Measurements from ENCODE around the gene TNRC6A.
"Not testable (repeated sequence)": the region's sequence is repeated elsewhere in the genome, so short reads cannot be mapped to it uniquely, and the experiment has no call there.

TNRC6A gene

DNA sequence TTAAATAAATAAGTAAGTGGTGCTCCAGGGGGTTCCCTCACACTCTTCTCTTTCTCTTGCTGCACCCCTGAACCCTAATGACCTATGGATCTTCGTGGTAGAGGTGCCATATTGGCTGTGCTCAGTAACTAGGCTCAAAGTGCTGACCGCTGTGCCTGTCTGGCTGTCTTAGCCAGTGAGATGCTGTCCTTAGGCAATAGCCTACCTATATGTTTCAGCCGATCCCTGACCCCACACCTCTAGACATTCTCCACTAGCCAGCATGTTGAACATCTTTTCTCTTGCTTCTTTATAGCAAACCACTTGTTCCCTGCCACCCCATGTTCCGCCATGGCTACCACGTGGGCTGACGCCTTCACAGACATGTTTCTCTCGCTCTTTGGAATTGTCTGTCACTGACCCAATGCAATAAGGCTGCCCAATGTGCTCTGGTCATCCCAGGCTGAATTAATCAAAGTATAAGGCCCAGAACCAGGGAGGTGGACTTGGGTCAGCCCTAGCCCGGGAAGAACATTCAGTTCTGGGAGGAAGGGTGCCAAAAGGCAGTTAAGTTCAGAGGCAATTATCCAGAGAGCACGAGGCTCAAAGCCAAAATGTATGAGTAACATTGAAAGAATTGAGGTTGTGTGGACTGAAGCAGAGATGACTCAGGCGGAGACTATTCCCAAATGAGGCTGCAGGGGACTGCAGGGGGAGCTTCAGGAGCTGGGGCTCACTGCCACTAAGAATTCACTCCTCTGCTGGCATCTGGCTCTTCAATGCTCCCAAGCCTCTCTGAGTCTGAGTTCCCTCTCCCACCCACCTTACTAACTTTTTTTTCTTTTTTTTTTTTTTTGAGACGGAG, 28.7 kb upstream of the TNRC6A start:
- H3K9me3 ChIP-seq (ENCODE audit: low read length), result no peaks in the 10 kb centered on the region
- no peaks in the 10 kb centered on the region for H3K4me1 ChIP-seq (ENCODE audit: insufficient read depth, low read length)
- H2AFZ ChIP-seq (ENCODE audit: low read depth, low read length), result no peak overlapping the region
- no peaks in the 10 kb centered on the region for H3K27me3 ChIP-seq (ENCODE audit: insufficient read depth, low read length)
- H3K36me3 ChIP-seq (ENCODE audit: insufficient read depth, low read length), result no peaks in the 10 kb centered on the region
- H3K4me3 ChIP-seq (ENCODE audit: low read length), result no peak overlapping the region

DNA sequence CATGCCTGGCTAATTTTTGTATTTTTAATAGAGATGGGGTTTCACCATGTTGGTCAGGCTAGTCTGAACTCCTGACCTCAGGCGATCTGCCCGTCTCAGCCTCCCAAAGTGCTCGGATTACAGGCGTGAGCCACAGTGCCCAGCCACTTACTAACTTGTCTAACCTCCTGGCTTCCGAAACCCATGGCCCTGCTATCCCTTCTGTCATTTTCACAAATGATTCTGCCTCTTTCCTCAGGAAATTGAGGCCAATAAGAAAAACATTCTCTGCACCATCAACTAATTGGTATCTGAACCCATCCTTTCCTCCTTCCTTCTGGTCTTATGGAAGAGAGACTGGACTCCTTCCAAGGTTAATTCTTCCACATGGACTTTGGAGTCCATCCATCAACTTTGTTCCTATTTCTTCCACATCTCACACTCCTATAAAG, 27.9 kb upstream of the TNRC6A start:
- Histone ChIP-seq H3K4me1 (ENCODE audit: insufficient read depth, low read length) (no peaks in the 10 kb centered on the region), H2AFZ (ENCODE audit: low read depth, low read length) (no peak overlapping the region), H3K36me3 (ENCODE audit: insufficient read depth, low read length) (no peaks in the 10 kb centered on the region), H3K4me3 (ENCODE audit: low read length) (no peak overlapping the region), H3K9me3 (ENCODE audit: low read length) (no peaks in the 10 kb centered on the region), H3K27me3 (ENCODE audit: insufficient read depth, low read length) (no peaks in the 10 kb centered on the region)

DNA sequence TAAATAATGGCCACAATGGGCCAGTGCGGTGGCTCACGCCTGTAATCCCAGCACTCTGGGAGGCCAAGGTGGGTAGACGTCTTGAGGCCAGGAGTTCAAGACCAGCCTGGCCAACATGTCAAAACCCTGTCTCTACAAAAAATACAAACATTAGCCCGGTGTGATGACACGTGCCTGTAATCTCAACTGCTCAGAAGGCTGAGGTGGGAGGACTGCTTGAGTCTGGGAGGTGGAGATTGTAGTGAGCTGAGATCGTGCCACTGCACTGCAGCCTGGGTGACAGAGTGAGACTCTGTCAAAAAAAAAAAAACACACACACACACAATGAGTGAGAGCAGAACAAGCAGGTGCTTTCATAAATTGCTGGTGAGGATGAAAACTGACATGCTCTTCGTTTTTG, 21.7 kb upstream of the TNRC6A start:
- not testable (repeated sequence) for H2AFZ ChIP-seq (ENCODE audit: low read depth, low read length); H3K27me3 ChIP-seq (ENCODE audit: insufficient read depth, low read length); H3K9me3 ChIP-seq (ENCODE audit: low read length); H3K4me3 ChIP-seq (ENCODE audit: low read length); H3K4me1 ChIP-seq (ENCODE audit: insufficient read depth, low read length); H3K36me3 ChIP-seq (ENCODE audit: insufficient read depth, low read length)

DNA sequence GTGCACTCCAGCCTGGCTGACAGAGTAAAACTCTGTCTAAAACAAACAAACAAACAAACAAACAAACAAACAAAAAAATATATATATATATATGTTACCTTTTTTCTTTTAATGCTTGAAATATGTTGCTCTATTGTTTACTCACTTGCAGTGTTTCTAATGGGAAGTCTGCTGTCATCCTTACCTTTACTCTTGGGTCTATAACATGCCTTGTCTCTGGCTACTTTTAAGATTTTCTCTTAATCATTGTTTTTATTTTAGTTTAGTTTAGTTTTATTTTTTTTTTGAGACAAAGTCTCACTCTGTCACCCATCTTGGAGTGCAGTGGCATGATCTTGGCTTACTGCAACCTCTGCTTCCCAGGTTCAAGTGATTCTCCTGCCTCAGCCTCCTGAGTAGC, 16.1 kb upstream of the TNRC6A start:
- Histone ChIP-seq H2AFZ (ENCODE audit: low read depth, low read length) (no peak overlapping the region), H3K4me1 (ENCODE audit: insufficient read depth, low read length) (no peaks in the 10 kb centered on the region), H3K9me3 (ENCODE audit: low read length) (no peaks in the 10 kb centered on the region), H3K36me3 (ENCODE audit: insufficient read depth, low read length) (no peaks in the 10 kb centered on the region), H3K27me3 (ENCODE audit: insufficient read depth, low read length) (no peaks in the 10 kb centered on the region), H3K4me3 (ENCODE audit: low read length) (no peak overlapping the region)

DNA sequence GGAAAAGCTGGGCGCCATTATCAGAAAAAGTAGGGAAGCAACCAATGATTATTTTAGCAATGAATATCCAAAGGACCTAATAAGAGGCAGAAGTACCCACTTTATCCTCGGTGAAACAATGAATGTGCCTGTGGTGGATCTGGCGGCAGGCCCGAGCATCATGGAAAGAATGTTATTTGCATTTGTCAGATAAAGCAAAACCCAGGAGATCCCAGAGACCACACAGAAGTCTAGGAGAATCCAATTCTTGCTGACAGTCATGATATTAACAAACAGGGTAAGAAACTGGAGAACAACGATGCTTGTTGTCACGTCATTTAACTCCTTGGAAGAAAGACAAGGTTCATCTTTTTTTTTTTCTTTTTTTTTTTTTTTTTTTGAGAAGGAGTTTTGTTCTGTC, 12.0 kb upstream of the TNRC6A start:
- no peaks in the 10 kb centered on the region for H3K27me3 ChIP-seq (ENCODE audit: insufficient read depth, low read length)
- no peaks in the 10 kb centered on the region for H3K36me3 ChIP-seq (ENCODE audit: insufficient read depth, low read length)
- no peak overlapping the region for H2AFZ ChIP-seq (ENCODE audit: low read depth, low read length)
- no peak overlapping the region for H3K4me3 ChIP-seq (ENCODE audit: low read length)
- no peaks in the 10 kb centered on the region for H3K4me1 ChIP-seq (ENCODE audit: insufficient read depth, low read length)
- H3K9me3 ChIP-seq (ENCODE audit: low read length), result no peaks in the 10 kb centered on the region

DNA sequence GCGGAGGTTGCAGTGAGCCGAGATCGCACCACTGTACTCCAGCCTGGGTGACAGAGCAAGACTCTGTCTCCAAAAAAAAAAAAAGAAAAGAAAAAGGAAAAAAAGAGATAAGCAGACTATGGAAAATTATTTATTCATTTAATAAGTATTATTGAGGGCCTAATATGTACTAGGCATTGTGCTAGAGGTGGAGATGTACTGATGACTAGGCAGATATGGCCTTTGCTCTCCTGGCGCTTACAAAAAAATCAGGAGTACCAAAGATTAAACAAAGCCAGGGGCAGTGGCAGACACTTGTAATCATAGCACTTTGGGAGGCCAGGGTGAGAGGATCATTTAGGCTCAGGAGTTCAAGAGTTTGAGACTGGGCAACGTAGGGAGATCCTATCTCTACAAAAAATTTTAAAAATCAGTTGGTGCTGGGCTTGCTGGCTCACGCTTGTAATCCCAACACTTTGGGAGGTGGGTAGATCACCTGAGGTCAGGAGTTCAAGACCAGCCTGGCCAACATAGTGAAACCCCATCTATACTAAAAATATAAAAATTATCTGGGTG, 10.4 kb upstream of the TNRC6A start:
- no peaks in the 10 kb centered on the region for H3K4me1 ChIP-seq (ENCODE audit: insufficient read depth, low read length)
- no peaks in the 10 kb centered on the region for H3K9me3 ChIP-seq (ENCODE audit: low read length)
- no peak overlapping the region for H2AFZ ChIP-seq (ENCODE audit: low read depth, low read length)
- no peak overlapping the region for H3K4me3 ChIP-seq (ENCODE audit: low read length)
- no peaks in the 10 kb centered on the region for H3K36me3 ChIP-seq (ENCODE audit: insufficient read depth, low read length)
- no peaks in the 10 kb centered on the region for H3K27me3 ChIP-seq (ENCODE audit: insufficient read depth, low read length)

DNA sequence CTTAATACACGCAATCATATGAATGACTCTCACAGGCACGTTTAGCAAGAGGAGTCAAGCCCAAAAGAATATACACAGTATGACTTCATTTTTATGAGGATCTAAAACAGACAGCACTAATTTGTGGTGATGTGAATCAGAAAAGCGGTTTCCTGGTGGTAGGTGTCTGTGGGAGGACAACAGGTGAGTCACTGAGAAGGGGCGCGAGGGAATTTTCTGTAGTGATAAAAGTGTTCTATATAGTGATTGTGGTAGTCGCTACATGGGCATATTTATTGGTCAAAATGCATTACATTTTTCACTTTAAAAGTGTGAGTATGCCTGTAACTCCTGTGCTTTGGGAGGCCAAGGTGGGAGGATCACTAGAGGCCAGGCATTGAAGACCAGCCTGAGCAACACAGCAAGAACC, 7.6 kb upstream of the TNRC6A start:
- Histone ChIP-seq H2AFZ (ENCODE audit: low read depth, low read length) (no peak overlapping the region), H3K9me3 (ENCODE audit: low read length) (no peaks in the 10 kb centered on the region)

DNA sequence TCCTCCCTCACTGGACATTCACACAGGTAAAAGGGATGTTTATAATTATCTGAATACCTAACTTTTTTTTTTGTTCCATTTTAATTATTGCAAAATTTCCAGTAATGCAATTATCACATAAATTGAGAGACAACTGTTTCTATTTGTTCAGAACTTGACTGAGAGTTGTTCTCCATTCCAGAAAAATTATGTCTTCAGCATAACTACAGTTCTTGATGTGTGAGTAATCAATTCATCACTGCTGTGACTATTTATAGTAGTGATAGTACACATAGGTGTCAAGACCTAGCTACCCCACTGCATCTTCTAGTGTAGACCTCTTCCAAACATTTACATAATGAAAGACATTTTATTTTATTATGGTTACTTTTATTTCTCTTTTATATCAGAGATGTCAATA, 5.8 kb upstream of the TNRC6A start:
- Histone ChIP-seq H3K4me3 (ENCODE audit: low read length) (no peak overlapping the region), H3K36me3 (ENCODE audit: insufficient read depth, low read length) (no peaks in the 10 kb centered on the region), H3K27me3 (ENCODE audit: insufficient read depth, low read length) (no peaks in the 10 kb centered on the region), H3K9me3 (ENCODE audit: low read length) (no peaks in the 10 kb centered on the region), H3K4me1 (ENCODE audit: insufficient read depth, low read length) (peaks cover 2% of the 10 kb centered on the region), H2AFZ (ENCODE audit: low read depth, low read length) (no peak overlapping the region)

More for the DNA sequence above, 7.6 kb upstream of the TNRC6A start:
- Histone ChIP-seq H3K4me1 (ENCODE audit: insufficient read depth, low read length) (no peaks in the 10 kb centered on the region), H3K36me3 (ENCODE audit: insufficient read depth, low read length) (no peaks in the 10 kb centered on the region), H3K27me3 (ENCODE audit: insufficient read depth, low read length) (no peaks in the 10 kb centered on the region), H3K4me3 (ENCODE audit: low read length) (no peak overlapping the region)

DNA sequence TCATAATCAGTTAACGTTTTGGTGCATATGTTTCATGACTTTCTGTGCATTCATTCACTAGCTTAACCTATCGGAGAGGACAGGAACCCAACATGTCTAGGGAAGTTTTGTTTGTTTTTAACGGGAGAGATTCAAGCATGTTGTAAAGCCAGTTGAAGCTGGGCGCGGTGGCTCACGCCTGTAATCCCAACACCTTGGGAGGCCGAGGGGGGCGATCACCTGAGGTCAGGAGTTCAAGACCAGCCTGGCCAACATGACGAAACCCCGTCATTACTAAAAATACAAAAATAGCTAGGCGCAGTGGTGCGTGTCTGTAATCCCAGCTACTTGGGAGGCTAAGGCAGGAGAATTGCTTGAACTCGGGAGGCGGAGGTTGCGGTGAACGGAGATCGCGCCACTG, 1.4 kb upstream of the TNRC6A start:
- peaks cover 22% of the 10 kb centered on the region for H3K4me1 ChIP-seq (ENCODE audit: insufficient read depth, low read length)
- no peaks in the 10 kb centered on the region for H3K27me3 ChIP-seq (ENCODE audit: insufficient read depth, low read length)
- no peak overlapping the region for H3K4me3 ChIP-seq (ENCODE audit: low read length)
- H2AFZ ChIP-seq (ENCODE audit: low read depth, low read length), result no peak overlapping the region
- peaks cover 13% of the 10 kb centered on the region for H3K36me3 ChIP-seq (ENCODE audit: insufficient read depth, low read length)
- H3K9me3 ChIP-seq (ENCODE audit: low read length), result no peaks in the 10 kb centered on the region

DNA sequence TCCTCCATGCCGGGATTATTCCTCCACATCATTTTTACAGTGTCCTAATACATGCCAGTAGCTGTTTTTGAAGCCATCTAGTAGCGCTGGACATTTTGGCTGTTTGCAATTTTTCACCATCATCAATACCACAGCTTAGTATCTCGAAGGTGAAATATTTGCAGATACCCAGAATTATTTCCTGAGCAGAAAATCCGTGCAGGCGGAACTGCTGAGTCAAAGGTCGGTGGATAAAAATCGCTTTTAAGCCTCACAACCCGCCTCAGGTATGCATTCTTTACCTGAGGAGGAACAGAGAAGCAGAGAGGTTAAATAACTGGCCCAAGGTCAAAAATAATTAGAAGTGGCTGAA, 584 bp upstream of the TNRC6A start:
- Histone ChIP-seq H3K36me3 (ENCODE audit: insufficient read depth, low read length) (peaks cover 22% of the 10 kb centered on the region), H3K27me3 (ENCODE audit: insufficient read depth, low read length) (no peaks in the 10 kb centered on the region), H3K9me3 (ENCODE audit: low read length) (no peaks in the 10 kb centered on the region), H3K4me3 (ENCODE audit: low read length) (peak overlapping the region; percentile 99), H3K4me1 (ENCODE audit: insufficient read depth, low read length) (peaks cover 22% of the 10 kb centered on the region), H2AFZ (ENCODE audit: low read depth, low read length) (peak overlapping the region; percentile 90)

DNA sequence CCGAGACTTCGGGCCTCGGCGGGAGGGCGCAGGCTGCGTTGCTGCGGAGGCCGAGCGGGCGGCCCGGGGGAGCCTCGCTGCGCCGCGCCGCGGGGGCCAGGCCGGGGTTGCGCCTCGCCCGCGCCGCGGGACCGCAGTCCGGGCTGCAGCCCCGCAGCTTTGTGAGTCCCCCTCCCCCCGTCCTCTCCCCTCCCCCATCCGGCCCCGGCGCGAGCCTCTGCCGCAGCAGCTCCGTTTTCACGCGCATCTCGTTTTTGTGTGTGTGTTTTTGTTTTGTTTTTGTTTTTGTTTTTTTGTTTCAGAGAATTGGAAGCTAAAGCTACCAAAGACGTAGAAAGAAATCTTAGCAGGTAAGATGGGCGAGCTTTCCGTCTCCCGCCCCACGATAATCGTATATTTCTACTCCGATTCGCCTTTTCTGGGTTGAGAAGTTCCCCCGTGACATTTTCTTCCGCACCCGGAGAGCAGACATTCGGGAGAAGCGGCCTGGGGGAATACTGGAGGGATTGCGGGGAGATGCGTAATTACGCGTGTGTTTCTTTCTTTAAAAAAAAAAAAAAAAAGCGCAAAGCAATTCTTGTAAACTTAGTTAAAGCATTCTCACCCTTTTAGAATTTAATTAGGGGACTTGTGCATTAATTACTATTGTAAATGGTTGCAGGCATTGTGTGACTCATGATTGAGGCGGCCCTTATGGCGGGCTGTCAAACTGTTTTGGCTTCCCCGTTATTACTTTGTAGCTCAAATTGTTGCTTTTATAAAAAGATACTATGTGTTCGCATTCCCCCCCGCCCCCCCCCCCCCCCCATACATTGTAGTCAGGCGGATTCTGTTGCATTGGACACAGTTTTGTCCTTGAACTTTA, 732 bp downstream of the TNRC6A start:
- Histone ChIP-seq H3K27me3 (ENCODE audit: insufficient read depth, low read length) (no peaks in the 10 kb centered on the region), H3K4me1 (ENCODE audit: insufficient read depth, low read length) (peaks cover 22% of the 10 kb centered on the region), H2AFZ (ENCODE audit: low read depth, low read length) (peak overlapping the region; percentile 90), H3K4me3 (ENCODE audit: low read length) (peak overlapping the region; percentile 99), H3K36me3 (ENCODE audit: insufficient read depth, low read length) (peaks cover 27% of the 10 kb centered on the region), H3K9me3 (ENCODE audit: low read length) (no peaks in the 10 kb centered on the region)

DNA sequence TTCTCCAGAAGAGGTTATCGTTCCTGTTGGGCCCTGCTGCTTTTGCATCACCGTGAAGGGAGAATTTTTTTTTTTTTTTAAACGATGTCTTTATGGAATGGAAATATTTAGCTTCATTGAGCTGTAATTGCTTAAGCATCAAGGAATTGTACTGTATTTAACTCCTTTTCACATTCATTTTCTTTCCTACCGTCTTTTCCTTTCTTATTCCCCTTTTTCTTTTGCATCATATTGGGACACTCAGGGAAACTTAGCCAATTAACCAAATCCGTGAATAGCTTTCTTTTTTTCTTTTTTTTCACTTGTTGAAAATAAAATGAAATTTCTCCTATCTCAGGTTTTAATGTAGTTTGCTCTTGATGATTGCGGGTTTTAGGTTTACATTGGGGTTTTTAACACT, 1.5 kb downstream of the TNRC6A start:
- Histone ChIP-seq H3K4me3 (ENCODE audit: low read length) (peak overlapping the region; percentile 99), H3K4me1 (ENCODE audit: insufficient read depth, low read length) (peaks cover 22% of the 10 kb centered on the region), H2AFZ (ENCODE audit: low read depth, low read length) (no peak overlapping the region), H3K36me3 (ENCODE audit: insufficient read depth, low read length) (peaks cover 30% of the 10 kb centered on the region), H3K9me3 (ENCODE audit: low read length) (no peaks in the 10 kb centered on the region), H3K27me3 (ENCODE audit: insufficient read depth, low read length) (no peaks in the 10 kb centered on the region)

DNA sequence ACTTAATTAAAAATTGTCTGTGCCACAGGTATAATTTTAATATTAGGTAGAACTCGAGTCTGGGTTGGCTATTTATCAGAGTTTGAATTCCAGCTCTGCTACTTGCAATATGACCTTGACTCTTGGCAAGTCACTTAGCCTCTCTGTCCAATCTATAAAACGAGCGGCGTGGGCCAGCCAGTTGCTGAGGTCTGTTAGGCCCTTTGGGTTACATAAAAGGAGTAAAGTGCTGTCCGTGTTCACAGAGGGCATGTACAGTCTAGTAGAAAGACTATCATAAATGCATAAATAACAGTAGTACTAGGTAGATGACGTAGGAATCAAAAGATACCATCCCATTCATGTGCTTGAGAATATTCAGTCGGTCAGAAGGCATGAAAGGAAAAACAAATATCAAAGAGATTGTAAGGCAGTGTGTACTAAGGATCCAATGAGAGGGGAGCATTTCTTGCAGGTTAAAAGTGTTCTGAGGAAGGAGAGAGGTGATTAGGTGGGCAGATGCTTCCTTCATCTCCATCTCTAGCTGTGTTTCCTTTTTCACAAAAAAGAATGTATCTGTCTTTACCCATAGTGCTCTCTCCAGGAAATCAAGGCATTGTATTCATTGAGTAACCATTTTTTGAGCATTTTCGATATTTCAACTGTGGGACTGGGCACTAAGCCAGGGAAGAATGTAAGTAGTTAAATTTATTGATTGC, 2.4 kb downstream of the TNRC6A start:
- H3K4me1 ChIP-seq (ENCODE audit: insufficient read depth, low read length), result peaks cover 22% of the 10 kb centered on the region
- H3K4me3 ChIP-seq (ENCODE audit: low read length), result peak overlapping the region; percentile 3
- no peaks in the 10 kb centered on the region for H3K27me3 ChIP-seq (ENCODE audit: insufficient read depth, low read length)
- H3K9me3 ChIP-seq (ENCODE audit: low read length), result no peaks in the 10 kb centered on the region
- peaks cover 30% of the 10 kb centered on the region for H3K36me3 ChIP-seq (ENCODE audit: insufficient read depth, low read length)
- no peak overlapping the region for H2AFZ ChIP-seq (ENCODE audit: low read depth, low read length)

All from neuron (in vitro differentiated cells).